Ovary (tissue), 9 donors: ENCODE results near the gene AFF3. TPM values are rescaled to one million over a fixed set of nuclear protein-coding genes. Genes with fewer than 3 reads are reported as not detected.

ENCODE experiments used
- DNase-seq, 5 donors: peaks; one replicate each; pipeline ENCODE4 v3.0.0-alpha.2; 2019 to 2020
- H3K27ac ChIP-seq, 2 donors: fragments of 200-600 bp; one replicate each; pipeline versions ENCODE4 v1.5.1 to v1.8.0; 2019 to 2022
- H3K27me3 ChIP-seq: fragments of 200-600 bp; one replicate; pipeline ENCODE4 v1.8.0; 2022
- H3K36me3 ChIP-seq: fragments of 200-600 bp; sonication (generic); one replicate; pipeline ENCODE4 v1.5.1; 2019
- H3K4me1 ChIP-seq: one replicate; pipeline ENCODE4 v1.8.1; 2013; ENCODE audit warnings: mild to moderate bottlenecking, moderate library complexity; ENCODE audit not compliant: insufficient read depth
- H3K4me3 ChIP-seq: fragments of 200-600 bp; sonication (generic); one replicate; pipeline ENCODE4 v1.5.1; 2017
- H3K9me3 ChIP-seq, 2 donors: fragments of 200-600 bp in 1 of 2; sonication (generic) in 1 of 2; one replicate each; pipeline versions ENCODE4 v1.5.1 to v1.8.1; 2013 to 2019; ENCODE audit warnings: mild to moderate bottlenecking in 1 of 2, moderate library complexity in 1 of 2
- CTCF ChIP-seq, 3 donors: fragments of 450-650 bp in 2 of 3; fragments of 200-600 bp in 1 of 3; IDR thresholded peaks; one replicate each; pipeline versions ENCODE4 v1.5.1 to v1.8.0; 2016 to 2022; ENCODE audit warnings: antibody characterized with exemption in 3 of 3, mild to moderate bottlenecking in 1 of 3
- EP300 ChIP-seq: sonication (generic); formaldehyde crosslinking; IDR thresholded peaks from one replicate; pipeline ENCODE4 v1.6.1; 2017; ENCODE audit warnings: antibody characterized with exemption
- POLR2A ChIP-seq: fragments of 450-650 bp; IDR thresholded peaks from one replicate; pipeline ENCODE4 v1.6.1; 2017; ENCODE audit warnings: antibody characterized with exemption, mild to moderate bottlenecking, moderate library complexity
- WGBS, 3 donors: extraction: QIAGEN DNeasy Blood & Tissue Kit in 1 of 3; methylation state at CpG; one replicate each; pipeline versions ENCODE4 v1.1.5 to v1.1.7; 2013 to 2017; 5-methylcytosine and 5-hydroxymethylcytosine counted together
- intact Hi-C, 4 donors: fragments of 100-400 bp; cut with DNase I; formaldehyde crosslinking; loops; one replicate each; pipeline versions ENCODE4 v1.11.0 to v1.15.1; 2022 to 2023
- polyA plus RNA-seq, 2 donors: library from polyadenylated mRNA; stranded (reverse); fragments of 200-250 nt in 1 of 2; fragments of 350-450 nt in 1 of 2; fragmentation: Illumina TruSeq in 1 of 2; extraction: RNeasy Lipid Tissue Mini Kit (QIAGEN cat#74804) in 1 of 2; gene quantifications; one replicate each; pipeline ENCODE4 v1.2.3, GENCODE V29; 2013 to 2014
- total RNA-seq, 7 donors: library from RNA; depleted of rRNA in 2 of 7; stranded (reverse); fragments of >200 nt in 2 of 7; fragmentation: NEBNext Ultra II Directional in 3 of 7; extraction: Animal tissue kit (Norgen Biotek cat#: 25700) in 3 of 7; gene quantifications; one replicate each; pipeline versions ENCODE4 v1.1.0 to v1.2.4, GENCODE V29; 2016 to 2023
- donor health status: DM: no; HTN: no; CAD: no; lungs with moderate emphysema.
- donor health status: DM: no; HTN: no; CAD: no.
- donor health status: Bipolar disorder and iron deficiency.
- donor health status: DM: yes; HTN: yes; CAD: no.
- donor health status: DM: no; HTN: no; CAD: no.
- donor health status: DM: yes; HTN: yes; CAD: no.

Gene AFF3
- total and polyA plus RNA-seq, 9 donors, result 5.9 to 40.8 (median 25.7) TPM

- no peaks in the 10 kb centered on the region for H3K9me3 ChIP-seq
- H3K36me3 ChIP-seq, result no peaks in the 10 kb centered on the region
- H3K4me1 ChIP-seq, result no peaks in the 10 kb centered on the region
- no peaks in the 10 kb centered on the region for H3K27me3 ChIP-seq
- intact Hi-C loops, result no loop called here
- H3K27ac ChIP-seq, result no peak overlapping the region
- H3K4me3 ChIP-seq, result no peak overlapping the region
- TF ChIP-seq POLR2A, result no peak
- no peak for TF ChIP-seq CTCF (IDR thresholded peaks at IDR 0.05)
- WGBS, 3 donors, result 82 to 87% (median 82%) methylated on average over 52 to 54 of the region's 54 CpGs
- DNase-seq, result no peak
These were observed 548.5 kb downstream of the AFF3 start for GRCh38 chr2:99593692-99594427.

- H3K36me3 ChIP-seq, result no peaks in the 10 kb centered on the region
- H3K27me3 ChIP-seq, result no peaks in the 10 kb centered on the region
- no peak for DNase-seq
- no peaks in the 10 kb centered on the region for H3K4me1 ChIP-seq
- intact Hi-C loops, result no loop called here
- no peak overlapping the region for H3K4me3 ChIP-seq
- TF ChIP-seq CTCF (IDR thresholded peaks at IDR 0.05) (no peak), EP300 (no peak), POLR2A (no peak)
- no peaks in the 10 kb centered on the region for H3K9me3 ChIP-seq
- 89 to 100% (median 97%) methylated on average over 3 of the region's 3 CpGs for WGBS, 3 donors
- H3K27ac ChIP-seq, result no peak overlapping the region
These were observed 565.6 kb downstream of the AFF3 start for GRCh38 chr2:99576775-99577174.

- Histone ChIP-seq H3K4me3 (no peak overlapping the region), H3K27me3 (no peaks in the 10 kb centered on the region), H3K4me1 (no peaks in the 10 kb centered on the region), H3K36me3 (no peaks in the 10 kb centered on the region), H3K27ac (no peak overlapping the region), H3K9me3 (no peaks in the 10 kb centered on the region)
- intact Hi-C loops, result no loop called here
- 77 to 82% (median 81%) methylated on average over 11 of the region's 11 CpGs for WGBS, 3 donors
- DNase-seq, result no peak
- TF ChIP-seq EP300, result no peak
- no peak for TF ChIP-seq CTCF (IDR thresholded peaks at IDR 0.05)
- TF ChIP-seq POLR2A, result no peak
These were observed 568.6 kb downstream of the AFF3 start for GRCh38 chr2:99573634-99574251.

GRCh38 chr2:99572373-99573164, 569.8 kb downstream of the AFF3 start:
- TF ChIP-seq CTCF (IDR thresholded peaks at IDR 0.05) (no peak), EP300 (no peak), POLR2A (no peak)
- H3K27me3 ChIP-seq, result no peaks in the 10 kb centered on the region
- intact Hi-C loops, result no loop called here
- no peak overlapping the region for H3K4me3 ChIP-seq
- DNase-seq, result no peak
- H3K27ac ChIP-seq, result no peak overlapping the region
- no peaks in the 10 kb centered on the region for H3K4me1 ChIP-seq
- 72 to 81% (median 80%) methylated on average over 13 of the region's 13 CpGs for WGBS, 3 donors
- no peaks in the 10 kb centered on the region for H3K9me3 ChIP-seq
- no peaks in the 10 kb centered on the region for H3K36me3 ChIP-seq
